Astrocyte (in vitro differentiated cells and primary cell): Measurements from ENCODE around the gene CYBA. TPM values are rescaled to one million over a fixed set of nuclear protein-coding genes. Genes with fewer than 3 reads are reported as not detected.

Experiments used
- DNase-seq: peaks from one replicate; pipeline ENCODE4 v3.0.0-alpha.2; 2010; ENCODE audit warnings: low read depth
- FAIRE-seq: peaks from 2 replicates; lab custom pipeline; 2011; peaks lifted over from hg19 to GRCh38; lab: Jason Lieb, UNC
- H2AFZ ChIP-seq: 2 replicates; pipeline ENCODE4 v1.6.0; 2012; ENCODE audit warnings: low read depth, low read length, inconsistent platforms
- H3K27ac ChIP-seq: 2 replicates; pipeline ENCODE4 v1.5.1; 2011; ENCODE audit warnings: low read depth, low read length, inconsistent platforms
- H3K27me3 ChIP-seq: 2 replicates; pipeline ENCODE4 v1.6.0; 2011; ENCODE audit warnings: low read length, inconsistent platforms; ENCODE audit not compliant: insufficient read depth
- H3K36me3 ChIP-seq: 2 replicates; pipeline ENCODE4 v1.5.1; 2011; ENCODE audit warnings: low read length, inconsistent platforms; ENCODE audit not compliant: insufficient read depth
- H3K4me1 ChIP-seq: 2 replicates; pipeline ENCODE4 v1.5.1; 2011; ENCODE audit warnings: low read length, inconsistent platforms; ENCODE audit not compliant: insufficient read depth
- H3K4me2 ChIP-seq: 2 replicates; pipeline ENCODE4 v1.6.0; 2012; ENCODE audit warnings: low read length, inconsistent platforms
- H3K4me3 ChIP-seq: 2 replicates; pipeline ENCODE4 v1.5.1; 2011; ENCODE audit warnings: low read depth, mild to moderate bottlenecking, low read length, inconsistent platforms; ENCODE audit not compliant: insufficient read depth
- H3K79me2 ChIP-seq: 2 replicates; pipeline ENCODE4 v1.6.0; 2012; ENCODE audit warnings: mild to moderate bottlenecking, low read length, inconsistent platforms; ENCODE audit not compliant: insufficient read depth
- H3K9ac ChIP-seq: 2 replicates; pipeline ENCODE4 v1.6.0; 2012; ENCODE audit warnings: mild to moderate bottlenecking, low read length, inconsistent platforms
- H3K9me3 ChIP-seq: 2 replicates; pipeline ENCODE4 v1.5.1; 2012; ENCODE audit warnings: low read depth, mild to moderate bottlenecking, low read length, inconsistent platforms; ENCODE audit not compliant: insufficient read depth
- H4K20me1 ChIP-seq: 2 replicates; pipeline ENCODE4 v1.6.0; 2012; ENCODE audit warnings: low read length, inconsistent platforms; ENCODE audit not compliant: insufficient read depth
- H3K27ac Mint-ChIP-seq: one replicate; pipeline ENCODE4 v1.8.0; 2021; ENCODE audit warnings: mild to moderate bottlenecking, mixed read lengths; ENCODE audit not compliant: unreplicated experiment
- H3K27me3 Mint-ChIP-seq: one replicate; pipeline ENCODE4 v1.8.0; 2021; ENCODE audit warnings: low read depth, mixed read lengths; ENCODE audit not compliant: unreplicated experiment
- H3K36me3 Mint-ChIP-seq: one replicate; pipeline ENCODE4 v1.8.0; 2021; ENCODE audit warnings: low read depth, mixed read lengths; ENCODE audit not compliant: unreplicated experiment
- H3K4me1 Mint-ChIP-seq: one replicate; pipeline ENCODE4 v1.8.0; 2021; ENCODE audit warnings: low read depth, mixed read lengths; ENCODE audit not compliant: unreplicated experiment
- H3K4me3 Mint-ChIP-seq: one replicate; pipeline ENCODE4 v1.8.0; 2021; ENCODE audit warnings: mild to moderate bottlenecking, moderate library complexity, mixed read lengths; ENCODE audit not compliant: unreplicated experiment
- H3K9me3 Mint-ChIP-seq: one replicate; pipeline ENCODE4 v1.8.0; 2021; ENCODE audit warnings: mild to moderate bottlenecking, mixed read lengths; ENCODE audit not compliant: unreplicated experiment
- EZH2 ChIP-seq: IDR thresholded peaks from 2 replicates; pipeline ENCODE4 v1.6.1; 2012; ENCODE audit warnings: mild to moderate bottlenecking, low read length, inconsistent platforms; ENCODE audit not compliant: insufficient read depth
- total RNA-seq: library from RNA; stranded (reverse); gene quantifications from 2 replicates; pipeline ENCODE4 v1.2.1, GENCODE V29; 2021
- TF ChIP-seq, protein P1 (sequence below): IDR thresholded peaks from 2 replicates; pipeline ENCODE4 v1.5.1; 2011; ENCODE audit warnings: low read depth, mild to moderate bottlenecking, inconsistent platforms, low read length, moderate library complexity; ENCODE audit not compliant: insufficient read depth

CYBA gene
- total RNA-seq, 1 donor from 2014 or later: 236 TPM

DNA sequence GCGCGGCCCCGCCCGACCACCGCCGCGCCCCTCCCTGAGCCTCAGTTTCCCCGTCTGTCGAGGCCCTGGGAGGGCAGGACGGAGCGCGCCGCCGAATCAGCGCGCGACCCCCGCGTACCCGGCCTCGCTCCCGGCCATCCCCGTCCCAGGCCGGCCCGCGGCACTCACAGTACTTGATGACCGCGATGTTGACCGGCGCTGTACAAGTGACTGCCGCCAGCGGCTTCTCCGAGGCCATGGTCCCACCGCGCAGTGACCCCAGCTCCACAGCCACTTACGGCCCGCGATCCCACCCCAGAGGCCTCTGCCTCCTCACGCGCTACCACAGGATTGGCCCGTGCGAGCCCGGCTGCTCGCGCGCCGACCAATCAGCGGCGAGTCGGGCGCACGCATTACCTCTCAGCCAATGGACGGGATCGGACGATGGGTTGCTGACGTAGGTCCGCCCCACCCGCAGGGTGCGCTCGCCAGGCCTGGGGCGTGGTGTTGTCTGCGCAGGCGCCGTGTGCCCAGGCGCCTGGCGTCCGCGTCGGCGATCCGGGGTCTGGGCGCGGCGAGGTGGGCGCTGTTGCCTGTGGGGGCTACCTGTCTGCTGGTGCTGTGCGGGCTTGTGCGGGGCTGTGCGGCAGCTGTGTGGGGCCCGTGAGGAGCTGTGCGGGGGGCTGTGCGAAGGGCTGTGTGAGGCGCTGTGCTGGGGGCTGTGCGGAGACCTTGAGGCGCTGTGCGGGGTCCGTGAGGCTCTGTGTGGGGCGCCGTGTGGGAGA lies 12.2 kb upstream of the CYBA start, which contains the start of gene MVD:
TSS of gene MVD (minus strand) at position 249 of the 764 bp plus-strand sequence. CDS start at position 238, 11 bp downstream.
- Histone ChIP-seq H3K79me2 (peaks cover 43% of the 10 kb centered on the region), H3K36me3 (no peaks in the 10 kb centered on the region), H3K27ac (peak within 1 kb of the TSS; percentile 86), H3K9ac (peak within 1 kb of the TSS; percentile 89), H3K4me3 (peak within 1 kb of the TSS; percentile 95), H2AFZ (peak within 1 kb of the TSS; percentile 94), H3K9me3 (no peaks in the 10 kb centered on the region), H3K27me3 (no peaks in the 10 kb centered on the region), H3K4me1 (peaks cover 6% of the 10 kb centered on the region), H3K4me2 (peak within 1 kb of the TSS; percentile 86), H4K20me1 (peaks cover 38% of the 10 kb centered on the region)
- DNase-seq: peak; percentile 93
- no peaks in the 10 kb centered on the region for H3K36me3 Mint-ChIP-seq
- TF ChIP-seq EZH2: no peak
- TF ChIP-seq, protein P1, sequence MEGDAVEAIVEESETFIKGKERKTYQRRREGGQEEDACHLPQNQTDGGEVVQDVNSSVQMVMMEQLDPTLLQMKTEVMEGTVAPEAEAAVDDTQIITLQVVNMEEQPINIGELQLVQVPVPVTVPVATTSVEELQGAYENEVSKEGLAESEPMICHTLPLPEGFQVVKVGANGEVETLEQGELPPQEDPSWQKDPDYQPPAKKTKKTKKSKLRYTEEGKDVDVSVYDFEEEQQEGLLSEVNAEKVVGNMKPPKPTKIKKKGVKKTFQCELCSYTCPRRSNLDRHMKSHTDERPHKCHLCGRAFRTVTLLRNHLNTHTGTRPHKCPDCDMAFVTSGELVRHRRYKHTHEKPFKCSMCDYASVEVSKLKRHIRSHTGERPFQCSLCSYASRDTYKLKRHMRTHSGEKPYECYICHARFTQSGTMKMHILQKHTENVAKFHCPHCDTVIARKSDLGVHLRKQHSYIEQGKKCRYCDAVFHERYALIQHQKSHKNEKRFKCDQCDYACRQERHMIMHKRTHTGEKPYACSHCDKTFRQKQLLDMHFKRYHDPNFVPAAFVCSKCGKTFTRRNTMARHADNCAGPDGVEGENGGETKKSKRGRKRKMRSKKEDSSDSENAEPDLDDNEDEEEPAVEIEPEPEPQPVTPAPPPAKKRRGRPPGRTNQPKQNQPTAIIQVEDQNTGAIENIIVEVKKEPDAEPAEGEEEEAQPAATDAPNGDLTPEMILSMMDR: no peak
- no peak for FAIRE-seq
- H3K27ac Mint-ChIP-seq: peak within 1 kb of the TSS; percentile 55
- no peaks in the 10 kb centered on the region for H3K27me3 Mint-ChIP-seq
- peaks cover 7% of the 10 kb centered on the region for H3K4me1 Mint-ChIP-seq
- H3K9me3 Mint-ChIP-seq: no peaks in the 10 kb centered on the region
- peak within 1 kb of the TSS; percentile 92 for H3K4me3 Mint-ChIP-seq

DNA sequence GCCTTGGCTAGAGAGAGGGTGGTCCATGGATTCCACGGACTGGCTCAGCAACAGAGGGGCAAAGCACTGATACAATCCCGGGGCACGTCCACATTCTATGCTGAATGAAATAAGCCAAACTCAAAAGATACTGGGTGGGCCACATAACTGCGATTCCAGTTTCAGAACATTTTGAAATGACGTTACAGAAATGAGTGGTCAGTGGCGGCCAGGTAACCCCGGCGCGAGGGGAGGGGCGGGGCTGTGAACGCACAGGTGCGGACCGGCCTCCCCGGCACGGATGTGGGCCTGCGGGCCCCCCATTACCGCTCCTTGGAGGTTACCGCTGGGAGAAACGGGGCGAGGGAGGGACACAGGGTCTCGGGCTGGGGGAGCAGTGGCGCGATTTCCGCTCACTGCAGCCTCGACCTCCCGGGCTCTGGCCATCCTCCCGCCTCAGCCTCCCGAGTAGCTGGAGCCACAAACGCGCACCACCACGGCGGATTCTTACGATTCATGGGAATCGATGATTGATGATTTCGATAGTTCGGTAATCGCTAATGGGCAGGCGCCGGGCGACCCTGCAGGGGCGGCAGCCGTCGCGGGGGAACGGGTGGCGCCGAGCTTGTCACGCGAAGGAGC lies 11.5 kb upstream of the CYBA start:
- peak overlapping the region; percentile 86 for H3K27ac ChIP-seq
- no peaks in the 10 kb centered on the region for H3K9me3 Mint-ChIP-seq
- peak overlapping the region; percentile 86 for H3K4me2 ChIP-seq
- peaks cover 6% of the 10 kb centered on the region for H3K4me1 ChIP-seq
- H2AFZ ChIP-seq: peak overlapping the region; percentile 75
- H3K9me3 ChIP-seq: no peaks in the 10 kb centered on the region
- peak overlapping the region; percentile 95 for H3K4me3 ChIP-seq
- H3K9ac ChIP-seq: peak overlapping the region; percentile 89
- H3K36me3 ChIP-seq: no peaks in the 10 kb centered on the region
- no peak for FAIRE-seq
- H4K20me1 ChIP-seq: peaks cover 41% of the 10 kb centered on the region
- H3K27ac Mint-ChIP-seq: peak overlapping the region; percentile 55
- no peaks in the 10 kb centered on the region for H3K36me3 Mint-ChIP-seq
- TF ChIP-seq, protein P1: no peak
- no peak for TF ChIP-seq EZH2
- H3K4me1 Mint-ChIP-seq: peaks cover 7% of the 10 kb centered on the region
- DNase-seq: no peak
- H3K4me3 Mint-ChIP-seq: peak overlapping the region; percentile 92
- H3K79me2 ChIP-seq: peaks cover 43% of the 10 kb centered on the region
- H3K27me3 Mint-ChIP-seq: no peaks in the 10 kb centered on the region
- H3K27me3 ChIP-seq: no peaks in the 10 kb centered on the region
